KG1 (cell line): ENCODE results near the gene FBLN1.
"Not testable (repeated sequence)": the region's sequence is repeated elsewhere in the genome, so short reads cannot be mapped to it uniquely, and the experiment has no call there.

Source experiments
- DNase-seq: peaks from one replicate; lab custom pipeline; 2025; lab: John Stamatoyannopoulos, UW

The FBLN1 gene

GRCh38 chr22:45612940-45613339 is 110.3 kb downstream of the FBLN1 start:
- DNase-seq = no peak

GRCh38 chr22:45615364-45615763 is 112.7 kb downstream of the FBLN1 start:
- no peak for DNase-seq

DNA sequence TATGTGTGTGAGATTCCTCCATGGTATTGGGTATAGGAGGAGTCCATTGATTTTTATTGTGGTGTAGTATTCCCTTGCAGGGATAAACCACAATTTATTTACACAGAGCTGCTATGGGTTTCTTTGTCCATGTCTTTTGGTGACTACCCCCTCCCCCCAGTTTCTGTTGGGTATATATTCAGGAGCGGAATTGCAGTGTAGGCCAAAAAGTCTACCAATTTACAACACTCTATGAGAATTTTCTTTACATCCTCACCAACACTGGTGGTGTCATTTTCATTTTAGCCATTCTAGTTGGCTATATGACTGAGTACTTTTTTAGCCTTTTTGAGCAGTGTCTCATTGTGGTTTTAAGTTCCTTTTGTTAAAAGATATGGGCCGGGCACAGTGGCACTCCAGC is 113.7 kb downstream of the FBLN1 start:
- no peak for DNase-seq

DNA sequence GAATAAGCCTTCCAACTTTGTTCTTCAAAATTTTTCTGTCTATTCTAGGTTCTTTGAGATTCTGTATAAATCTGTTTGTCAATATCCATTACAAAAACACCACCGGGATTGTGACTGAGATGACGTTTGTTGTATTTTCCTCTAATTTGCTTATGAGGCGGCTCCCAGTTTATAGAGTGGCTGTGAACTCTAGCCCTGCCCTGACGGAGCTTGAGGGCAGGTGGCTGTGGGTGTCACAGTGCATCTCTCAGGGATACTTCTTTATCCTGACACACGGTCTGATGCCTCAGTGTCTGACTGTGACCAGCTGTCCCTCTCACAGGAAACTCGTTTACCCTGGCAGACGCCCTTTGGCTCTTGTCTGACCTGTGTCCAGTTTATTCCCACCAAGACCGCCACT is 115.3 kb downstream of the FBLN1 start:
- no peak for DNase-seq

GRCh38 chr22:45620706-45621105 is 118.0 kb downstream of the FBLN1 start:
- no peak for DNase-seq

DNA sequence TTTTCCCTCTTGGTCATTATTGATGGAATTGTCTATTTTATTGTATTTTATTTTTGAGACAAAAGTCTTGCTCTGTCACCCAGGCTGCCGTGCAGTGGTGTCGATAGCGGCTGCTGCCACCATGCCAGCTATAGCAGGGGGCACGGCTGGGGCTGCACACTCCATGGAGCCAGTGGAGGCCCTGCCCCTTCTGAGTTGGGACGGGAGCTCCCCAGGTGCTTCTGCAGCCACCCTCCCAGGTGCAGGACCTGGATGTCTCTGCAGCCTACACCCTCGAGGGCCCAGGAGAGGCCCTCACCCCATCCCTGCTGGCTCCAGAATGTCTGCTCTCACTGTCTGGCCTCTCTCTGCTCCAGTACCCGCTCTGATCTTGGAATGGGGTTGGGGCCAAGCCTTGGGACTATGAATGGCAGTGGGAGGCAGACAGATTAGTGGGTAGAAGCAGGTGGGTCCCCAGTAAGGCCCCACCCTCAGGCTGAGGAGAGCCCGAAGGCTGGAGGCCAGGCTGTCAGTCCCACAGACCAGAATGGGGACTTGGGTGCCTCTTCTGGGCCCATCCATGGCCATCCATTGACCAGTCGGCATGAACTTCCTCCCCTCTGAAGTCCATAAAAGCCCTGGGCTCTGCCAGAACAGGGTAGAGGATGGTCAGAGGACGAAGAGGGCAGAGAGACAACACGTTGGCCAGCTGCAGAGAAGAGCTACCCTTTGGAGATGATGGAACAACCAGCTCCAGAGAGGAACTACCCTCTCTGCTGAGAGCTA is 119.3 kb downstream of the FBLN1 start:
- no peak for DNase-seq

GRCh38 chr22:45623464-45624145 is 120.9 kb downstream of the FBLN1 start:
- not testable (repeated sequence) for DNase-seq

DNA sequence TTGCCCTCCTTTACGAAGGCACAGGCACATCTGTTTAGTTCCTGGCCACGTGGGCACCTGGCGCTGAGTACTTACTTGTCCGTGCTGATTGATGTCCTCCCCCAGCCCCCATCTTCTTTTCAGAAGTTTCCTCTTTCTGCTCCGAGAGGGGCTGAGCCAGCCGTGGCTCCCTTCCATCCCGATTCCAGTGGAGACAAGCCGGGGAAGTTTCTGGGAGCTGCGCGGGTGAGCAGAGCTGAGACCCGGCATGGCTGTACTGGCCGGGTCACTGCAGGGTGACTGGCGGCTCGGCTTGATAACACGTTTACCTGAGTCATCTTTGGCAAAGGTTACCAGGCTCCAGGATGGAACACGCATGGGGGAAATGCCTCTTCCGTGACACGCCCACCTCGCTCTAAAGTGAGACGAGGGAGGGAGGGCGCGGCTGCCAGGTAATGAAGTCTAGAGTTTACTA is 123.5 kb downstream of the FBLN1 start:
- DNase-seq = no peak

- no peak for DNase-seq
Observed at GRCh38 chr22:45627489-45628233, 125.0 kb downstream of the FBLN1 start.

DNA sequence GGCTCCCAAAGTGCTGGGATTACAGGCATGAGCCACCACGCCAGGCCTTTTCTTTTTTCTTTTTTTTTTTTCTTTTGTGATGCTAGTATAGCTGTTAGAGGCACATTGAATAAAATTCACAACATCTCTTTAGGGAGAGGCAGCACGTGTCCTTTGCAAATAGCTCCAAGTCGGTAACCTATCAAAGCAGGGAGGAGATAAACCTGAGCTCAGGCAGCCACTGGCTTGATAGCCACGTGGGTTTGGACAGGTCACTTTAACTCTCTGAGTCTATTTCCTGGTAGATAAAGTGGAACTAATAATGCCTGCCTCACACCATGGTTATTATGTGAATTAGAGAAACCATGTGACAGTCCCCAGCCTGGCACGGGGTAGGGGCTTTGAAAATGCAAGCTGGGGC is 125.8 kb downstream of the FBLN1 start:
- no peak for DNase-seq

DNA sequence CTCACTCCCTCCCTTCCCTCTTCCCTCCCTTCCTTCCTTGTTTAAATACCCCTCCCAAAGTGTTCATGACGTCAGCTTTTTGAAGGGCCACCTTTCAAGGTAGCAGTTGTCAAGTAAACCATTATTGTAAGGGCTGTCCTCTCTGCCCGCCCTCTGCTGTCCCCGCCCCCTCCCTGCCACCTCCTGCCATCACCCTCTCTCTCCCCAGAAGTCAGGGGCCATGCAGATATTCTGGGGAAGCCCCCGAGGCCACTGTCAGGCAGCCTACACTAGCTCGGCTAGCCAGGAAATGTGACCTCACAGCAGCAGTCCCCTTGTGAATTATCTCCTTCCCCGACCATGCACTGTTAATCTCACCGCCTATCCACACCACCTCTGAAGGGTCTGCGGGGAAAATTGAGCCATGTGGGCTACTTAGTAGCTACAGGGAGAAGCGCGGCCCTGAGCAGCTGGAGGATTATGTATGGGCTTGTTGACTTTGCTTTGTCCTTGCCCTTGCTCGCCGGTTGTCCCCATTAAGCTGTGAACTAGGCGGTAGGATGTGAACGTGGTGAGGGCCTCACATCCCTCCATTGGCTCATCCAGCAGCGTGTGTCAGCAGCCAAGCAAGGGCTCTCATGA is 126.9 kb downstream of the FBLN1 start:
- DNase-seq = no peak

DNA sequence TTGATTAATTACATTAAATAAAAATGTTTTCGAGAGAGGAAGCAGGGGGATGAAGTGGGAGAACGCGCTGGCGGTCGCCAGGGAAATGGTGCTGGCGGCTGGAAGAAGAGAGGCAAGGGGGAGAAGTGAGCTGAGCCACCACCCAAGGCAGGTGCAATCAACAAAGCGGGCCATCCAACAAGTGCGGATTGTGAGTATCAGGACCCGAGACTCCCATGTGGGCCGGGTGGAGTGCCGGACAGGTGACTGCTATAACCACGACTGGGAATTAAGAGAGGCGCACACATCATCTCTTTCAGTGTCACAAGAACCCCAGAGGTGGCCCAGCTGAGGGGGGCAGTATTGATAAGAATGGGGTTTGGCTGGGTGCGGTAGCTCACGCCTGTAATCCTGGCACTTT is 127.8 kb downstream of the FBLN1 start:
- DNase-seq = no peak

- DNase-seq = no peak
Observed at GRCh38 chr22:45631140-45631840, 128.6 kb downstream of the FBLN1 start.

DNA sequence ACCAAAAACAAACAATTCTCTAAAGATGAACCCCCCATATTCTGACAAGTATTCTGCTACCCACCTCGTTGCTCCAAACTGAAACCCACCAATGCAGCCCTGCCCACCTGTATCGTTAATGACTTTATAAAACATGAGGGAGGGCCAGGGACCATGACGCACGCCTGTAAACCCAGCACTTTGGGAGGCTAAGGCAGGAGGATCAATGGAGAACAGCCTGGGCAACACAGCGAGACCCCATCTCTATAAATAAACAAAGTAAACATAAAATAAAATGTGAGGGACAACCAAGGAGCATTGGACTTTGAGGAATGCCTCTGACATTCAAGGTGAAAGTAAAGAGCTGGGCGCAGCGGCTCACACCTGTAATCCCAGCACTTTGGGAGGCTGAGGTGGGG is 129.2 kb downstream of the FBLN1 start:
- no peak for DNase-seq

DNA sequence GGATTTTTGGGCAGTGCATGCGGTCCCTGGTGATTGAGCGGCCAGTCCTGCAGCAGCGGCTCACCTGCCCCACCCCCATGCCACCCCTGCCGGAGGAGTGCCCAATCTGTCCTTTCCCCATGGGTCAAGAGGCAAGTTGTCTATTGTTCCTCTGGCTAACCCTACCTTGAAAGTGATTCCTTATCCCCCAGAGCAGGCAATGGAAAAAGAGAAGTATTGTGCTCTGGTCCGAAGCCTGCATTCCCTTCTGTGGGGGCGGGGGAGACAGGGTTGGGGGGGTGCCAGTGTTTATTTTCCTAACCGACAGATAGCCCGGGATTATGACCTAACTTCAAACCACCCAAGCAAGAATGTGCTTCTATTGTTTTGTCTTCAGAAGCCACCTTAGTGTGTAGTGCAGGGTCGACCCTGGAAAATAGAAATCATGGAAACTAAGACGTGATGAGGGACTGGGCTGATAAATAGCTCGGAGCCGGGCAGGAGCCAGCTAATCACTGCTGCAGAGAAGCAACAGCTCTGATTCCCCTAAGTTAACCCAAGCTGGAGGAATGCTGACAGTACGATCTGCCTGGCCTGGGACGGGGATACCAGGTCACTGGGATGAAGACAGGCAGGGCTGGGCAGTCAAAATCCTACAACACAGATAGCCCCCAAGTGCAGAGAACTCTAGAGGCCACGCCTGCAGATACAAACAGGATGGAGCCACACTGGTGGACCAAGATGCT is 130.3 kb downstream of the FBLN1 start:
- no peak for DNase-seq

GRCh38 chr22:45636683-45637082 is 134.0 kb downstream of the FBLN1 start:
- no peak for DNase-seq

DNA sequence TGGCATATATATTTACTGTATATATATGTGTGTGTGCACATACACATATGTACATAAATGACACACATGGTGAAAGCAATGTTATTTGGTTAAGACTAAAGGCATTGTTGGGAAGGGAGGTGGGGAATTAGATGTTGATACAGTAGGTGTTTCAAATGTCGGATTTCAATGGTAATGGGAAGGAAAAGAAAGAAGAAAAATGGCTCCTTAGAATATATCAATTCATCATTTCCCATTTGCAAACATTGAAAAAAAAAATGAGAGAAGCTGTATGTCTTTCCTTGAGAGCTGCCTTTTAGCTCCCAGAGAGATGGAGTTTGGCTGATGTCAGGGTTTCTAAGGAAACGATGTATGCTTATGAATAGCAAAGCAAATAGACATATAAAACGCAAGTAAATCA is 135.5 kb downstream of the FBLN1 start:
- no peak for DNase-seq

GRCh38 chr22:45638834-45639746 is 136.4 kb downstream of the FBLN1 start:
- peak; percentile 7 for DNase-seq

DNA sequence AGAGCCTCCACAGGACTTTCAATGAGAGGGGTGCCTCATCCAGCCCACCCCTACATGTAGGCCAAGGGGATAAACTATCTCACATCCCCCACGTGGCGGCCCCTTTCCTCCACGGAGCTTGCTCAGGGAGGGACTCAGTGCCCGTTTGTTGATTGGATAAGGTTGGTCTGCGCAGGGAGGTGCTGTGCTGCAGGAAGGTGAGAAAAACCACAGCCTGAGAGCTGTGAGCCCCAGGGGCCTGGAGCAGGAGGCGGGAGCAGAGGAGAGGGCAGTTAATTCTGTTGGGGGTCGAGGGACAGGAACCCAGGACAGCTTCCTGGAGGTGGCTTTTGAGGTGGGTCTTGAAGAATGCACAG is 137.0 kb downstream of the FBLN1 start:
- DNase-seq = no peak

GRCh38 chr22:45640291-45640940 is 137.7 kb downstream of the FBLN1 start:
- peak; percentile 19 for DNase-seq
